ENCODE measurements around the gene SLC6A9.

The SLC6A9 gene

DNA sequence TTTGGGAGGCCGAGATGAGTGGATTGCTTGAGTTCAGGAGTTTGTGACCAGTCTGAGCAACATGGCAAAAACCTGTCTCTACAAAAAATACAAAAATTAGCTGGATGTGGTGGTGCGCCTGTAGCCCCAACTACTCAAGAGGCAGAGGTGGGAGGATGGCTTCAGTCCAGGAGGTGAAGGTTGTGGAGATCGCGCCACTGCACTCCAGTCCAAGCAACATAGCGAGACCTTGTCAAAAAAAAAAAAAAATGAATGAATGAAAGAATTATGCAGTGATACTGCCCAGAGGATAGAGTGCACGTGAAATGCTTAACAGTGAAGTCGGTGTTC lies 61.9 kb downstream of the SLC6A9 start:
- peak overlapping the region; percentile 68 for H3K4me3 ChIP-seq (ENCODE audit: low read length)
- no peak for DNase-seq (ENCODE audit: low read depth)
- TF ChIP-seq, protein P1, sequence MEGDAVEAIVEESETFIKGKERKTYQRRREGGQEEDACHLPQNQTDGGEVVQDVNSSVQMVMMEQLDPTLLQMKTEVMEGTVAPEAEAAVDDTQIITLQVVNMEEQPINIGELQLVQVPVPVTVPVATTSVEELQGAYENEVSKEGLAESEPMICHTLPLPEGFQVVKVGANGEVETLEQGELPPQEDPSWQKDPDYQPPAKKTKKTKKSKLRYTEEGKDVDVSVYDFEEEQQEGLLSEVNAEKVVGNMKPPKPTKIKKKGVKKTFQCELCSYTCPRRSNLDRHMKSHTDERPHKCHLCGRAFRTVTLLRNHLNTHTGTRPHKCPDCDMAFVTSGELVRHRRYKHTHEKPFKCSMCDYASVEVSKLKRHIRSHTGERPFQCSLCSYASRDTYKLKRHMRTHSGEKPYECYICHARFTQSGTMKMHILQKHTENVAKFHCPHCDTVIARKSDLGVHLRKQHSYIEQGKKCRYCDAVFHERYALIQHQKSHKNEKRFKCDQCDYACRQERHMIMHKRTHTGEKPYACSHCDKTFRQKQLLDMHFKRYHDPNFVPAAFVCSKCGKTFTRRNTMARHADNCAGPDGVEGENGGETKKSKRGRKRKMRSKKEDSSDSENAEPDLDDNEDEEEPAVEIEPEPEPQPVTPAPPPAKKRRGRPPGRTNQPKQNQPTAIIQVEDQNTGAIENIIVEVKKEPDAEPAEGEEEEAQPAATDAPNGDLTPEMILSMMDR (IDR thresholded peaks at IDR 0.05; ENCODE audit: insufficient read depth, low read depth, low read length, missing control alignments): no peak

DNA sequence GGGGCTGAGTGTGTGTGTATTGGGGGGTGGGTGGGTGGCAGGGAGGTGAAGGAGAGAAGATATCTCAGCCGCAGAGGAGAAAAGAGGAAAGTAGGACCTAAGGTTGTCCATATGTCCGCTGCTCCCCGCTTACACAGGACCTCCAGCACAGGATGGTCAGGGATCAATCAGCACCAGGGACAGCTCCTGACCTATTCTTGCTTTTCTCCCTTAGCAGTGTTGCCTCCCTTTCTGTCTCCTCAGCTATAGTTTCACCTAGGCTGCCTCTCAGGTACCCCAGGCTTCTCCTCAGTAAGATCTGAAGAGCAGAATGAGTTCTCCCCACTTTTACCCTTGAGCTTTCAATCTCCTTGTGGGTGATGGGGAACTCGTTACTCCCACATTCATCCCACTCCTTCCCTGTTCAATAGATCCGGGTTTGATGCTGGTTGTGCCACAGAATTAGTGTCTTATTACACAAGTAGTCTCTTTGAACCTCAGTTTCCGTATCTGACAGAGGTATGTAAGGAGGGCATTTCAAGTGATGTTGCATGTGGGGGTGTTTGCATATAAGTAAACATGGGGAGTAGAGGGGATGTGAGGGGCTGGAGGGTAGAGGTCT lies 62.8 kb downstream of the SLC6A9 start:
- no peak overlapping the region for H3K4me3 ChIP-seq (ENCODE audit: low read length)
- TF ChIP-seq, protein P1 (IDR thresholded peaks at IDR 0.05; ENCODE audit: insufficient read depth, low read depth, low read length, missing control alignments): no peak
- DNase-seq (ENCODE audit: low read depth): peak; percentile 54

DNA sequence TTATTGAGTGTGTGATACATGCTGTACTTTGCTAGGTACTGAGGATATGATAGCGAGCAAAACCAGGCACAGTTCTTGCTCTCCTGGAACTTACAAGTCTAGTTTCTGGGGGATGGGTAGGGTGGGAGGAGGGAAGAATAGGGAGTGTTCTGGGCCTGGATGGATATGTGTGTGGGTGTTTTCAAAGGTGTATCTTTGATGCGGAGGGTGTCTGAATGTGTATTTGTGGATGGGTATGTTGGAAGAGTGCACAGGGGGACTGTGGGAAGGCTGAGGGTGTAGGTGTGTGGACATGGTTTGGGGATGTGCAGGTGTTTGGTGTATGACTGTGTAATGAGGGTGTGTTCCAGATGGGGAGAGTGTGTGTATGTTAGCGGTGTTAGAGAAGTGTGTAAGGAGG lies 65.9 kb downstream of the SLC6A9 start:
- H3K4me3 ChIP-seq (ENCODE audit: low read length): no peak overlapping the region
- DNase-seq (ENCODE audit: low read depth): no peak
- TF ChIP-seq, protein P1 (IDR thresholded peaks at IDR 0.05; ENCODE audit: insufficient read depth, low read depth, low read length, missing control alignments): no peak

DNA sequence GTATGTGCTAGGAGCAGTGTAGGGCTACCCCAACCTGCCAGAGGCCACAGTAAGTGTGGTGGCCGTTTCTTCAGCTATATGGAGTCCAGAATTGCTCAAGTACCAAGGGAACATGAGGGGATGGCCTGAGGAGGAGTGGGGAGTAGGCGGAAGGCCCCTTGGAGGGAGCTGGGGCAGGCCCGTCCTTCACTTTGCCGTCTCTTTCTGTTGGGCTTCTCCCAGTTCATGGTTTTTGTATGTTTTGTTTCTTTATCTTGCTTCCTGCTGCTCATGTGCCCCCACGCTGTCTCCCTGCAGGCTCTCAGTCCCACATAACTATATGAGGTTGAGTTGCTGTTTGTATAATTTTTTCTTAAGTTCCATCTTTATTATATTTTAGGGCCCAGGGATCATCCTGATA lies 67.4 kb downstream of the SLC6A9 start:
- DNase-seq (ENCODE audit: low read depth): no peak
- no peak overlapping the region for H3K4me3 ChIP-seq (ENCODE audit: low read length)
- TF ChIP-seq, protein P1 (IDR thresholded peaks at IDR 0.05; ENCODE audit: insufficient read depth, low read depth, low read length, missing control alignments): no peak

DNA sequence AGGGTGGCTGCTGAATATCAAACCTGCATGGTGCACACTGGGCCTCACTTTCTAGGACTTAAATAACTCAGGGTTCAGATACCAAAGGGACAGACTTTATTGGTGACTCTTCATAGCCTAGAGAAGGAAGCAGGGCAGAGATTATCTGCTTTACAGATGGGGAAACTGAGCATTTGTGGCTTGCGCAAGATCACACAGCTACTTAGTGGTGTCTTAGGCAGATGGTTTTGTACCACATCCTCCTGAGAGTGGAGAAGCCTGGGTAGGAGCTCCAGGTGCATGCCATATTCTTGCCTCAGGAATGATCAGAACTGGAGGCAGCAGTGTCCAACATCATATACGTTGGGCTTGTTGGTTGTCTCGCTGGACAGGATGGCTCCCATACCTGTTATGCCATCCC lies 68.3 kb downstream of the SLC6A9 start:
- H3K4me3 ChIP-seq (ENCODE audit: low read length): no peak overlapping the region
- no peak for DNase-seq (ENCODE audit: low read depth)
- TF ChIP-seq, protein P1 (IDR thresholded peaks at IDR 0.05; ENCODE audit: insufficient read depth, low read depth, low read length, missing control alignments): no peak

DNA sequence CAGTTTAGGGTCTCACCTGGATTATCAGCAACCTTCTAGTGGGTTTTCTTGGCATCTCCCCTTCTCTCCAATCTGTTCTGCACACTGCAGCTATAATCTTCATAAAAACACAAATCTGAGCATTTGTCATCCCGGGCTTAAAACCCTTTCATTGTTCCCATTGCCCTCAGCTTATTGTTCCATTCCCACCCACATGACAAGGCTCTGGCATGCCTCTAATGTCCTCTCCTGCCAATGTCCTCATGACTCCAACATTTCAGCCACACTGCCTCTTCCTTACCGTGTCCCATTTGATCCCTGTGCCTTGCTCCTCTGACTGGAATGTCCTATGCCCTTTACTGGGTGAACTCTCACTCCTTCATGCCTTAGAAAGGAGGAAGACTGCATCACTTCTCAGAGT lies 68.9 kb downstream of the SLC6A9 start:
- no peak for DNase-seq (ENCODE audit: low read depth)
- H3K4me3 ChIP-seq (ENCODE audit: low read length): no peak overlapping the region
- TF ChIP-seq, protein P1 (IDR thresholded peaks at IDR 0.05; ENCODE audit: insufficient read depth, low read depth, low read length, missing control alignments): no peak

DNA sequence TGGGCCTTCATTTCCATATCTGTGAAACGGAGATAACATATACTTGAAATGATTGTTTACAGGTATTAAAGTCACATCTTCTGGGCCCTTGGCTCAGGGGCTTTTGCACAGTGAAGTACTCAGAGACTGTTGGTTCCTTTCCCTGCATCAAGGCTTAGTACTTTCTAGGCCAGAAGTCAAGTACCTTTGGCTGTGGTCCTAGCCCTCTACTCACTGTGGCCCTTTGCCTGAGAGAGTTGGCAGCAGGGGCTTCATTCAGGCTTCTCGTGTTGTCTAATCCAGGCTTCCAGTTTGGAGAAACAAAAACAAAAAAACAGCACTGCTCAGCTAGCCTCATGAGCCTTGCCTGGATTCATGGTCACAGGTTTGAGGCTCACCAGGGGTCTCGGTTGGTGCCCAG lies 69.6 kb downstream of the SLC6A9 start:
- TF ChIP-seq, protein P1 (IDR thresholded peaks at IDR 0.05; ENCODE audit: insufficient read depth, low read depth, low read length, missing control alignments): no peak
- DNase-seq (ENCODE audit: low read depth): no peak
- no peak overlapping the region for H3K4me3 ChIP-seq (ENCODE audit: low read length)
